Neuronal stem cell (in vitro differentiated cells): ENCODE measurements around the gene FAM111A.
A peak's percentile ranks its signal among the peaks of the same experiment; 100 is the strongest.
"Not testable (repeated sequence)": the region's sequence is repeated elsewhere in the genome, so short reads cannot be mapped to it uniquely, and the experiment has no call there.

Experiments used
- DNase-seq: peaks from one replicate; pipeline ENCODE4 v3.0.0-alpha.2; 2013; ENCODE audit warnings: low spot score
- H2AFZ ChIP-seq: one replicate; pipeline ENCODE4 v1.6.1; 2013; ENCODE audit warnings: mild to moderate bottlenecking, low read length, inconsistent platforms
- H2AK5ac ChIP-seq: 2 replicates; pipeline ENCODE4 v1.6.1; 2013; ENCODE audit warnings: low read depth, mild to moderate bottlenecking, inconsistent platforms, low read length, moderate library complexity, mixed read lengths
- H2BK120ac ChIP-seq: 2 replicates; pipeline ENCODE4 v1.6.1; 2013; ENCODE audit warnings: low read depth, mild to moderate bottlenecking, inconsistent platforms, low read length, moderate library complexity, mixed read lengths
- H2BK12ac ChIP-seq: one replicate; pipeline ENCODE4 v1.6.1; 2013; ENCODE audit warnings: low read length, inconsistent platforms
- H2BK15ac ChIP-seq: 2 replicates; pipeline ENCODE4 v1.6.1; 2013; ENCODE audit warnings: mild to moderate bottlenecking, low read length, inconsistent platforms, mixed read lengths
- H2BK5ac ChIP-seq: one replicate; pipeline ENCODE4 v1.6.1; 2013; ENCODE audit warnings: inconsistent platforms, mild to moderate bottlenecking, low read length, moderate library complexity
- H3K14ac ChIP-seq: one replicate; pipeline ENCODE4 v1.6.1; 2013; ENCODE audit warnings: low read length, inconsistent platforms
- H3K18ac ChIP-seq: 2 replicates; pipeline ENCODE4 v1.6.1; 2013; ENCODE audit warnings: low read length, inconsistent platforms
- H3K23ac ChIP-seq: 2 replicates; pipeline ENCODE4 v1.6.1; 2013; ENCODE audit warnings: low read depth, mild to moderate bottlenecking, mixed read lengths, low read length, inconsistent platforms; ENCODE audit not compliant: poor library complexity
- H3K27ac ChIP-seq: replicated peaks from 3 replicates; pipeline ENCODE4 v1.5.1; 2013; ENCODE audit warnings: low read length, inconsistent platforms
- H3K27me3 ChIP-seq, 3 experiments: 2 replicates each; pipeline ENCODE4 v1.6.1; 2013; ENCODE audit warnings: low read length in 3 of 3, mild to moderate bottlenecking in 2 of 3, inconsistent platforms in 1 of 3, low read depth in 1 of 3, mixed read lengths in 1 of 3, moderate library complexity in 1 of 3; ENCODE audit not compliant: control insufficient read depth in 3 of 3, insufficient read depth in 3 of 3
- H3K36me3 ChIP-seq, 2 donors: replicated peaks in 1 of 2; 2 replicates each; pipeline ENCODE4 v1.6.1; 2013; ENCODE audit warnings: low read length in 2 of 2; ENCODE audit not compliant: control insufficient read depth in 2 of 2, insufficient read depth in 2 of 2
- H3K4ac ChIP-seq: 2 replicates; pipeline ENCODE4 v1.6.1; 2013; ENCODE audit warnings: inconsistent platforms, mild to moderate bottlenecking, low read length, moderate library complexity
- H3K4me1 ChIP-seq, 2 donors: 1 replicate in 1 of 2; 2 replicates in 1 of 2; pipeline ENCODE4 v1.6.1; 2013; ENCODE audit warnings: low read length in 2 of 2, low read depth in 1 of 2; ENCODE audit not compliant: control insufficient read depth in 2 of 2, insufficient read depth in 1 of 2
- H3K4me2 ChIP-seq: one replicate; pipeline ENCODE4 v1.6.1; 2013; ENCODE audit warnings: mild to moderate bottlenecking, low read length, inconsistent platforms; ENCODE audit not compliant: insufficient read depth, poor library complexity, severe bottlenecking
- H3K4me3 ChIP-seq, 2 donors: 2 replicates each; pipeline ENCODE4 v1.5.1; 2013; ENCODE audit warnings: low read length in 2 of 2, mild to moderate bottlenecking in 2 of 2, inconsistent platforms in 1 of 2, moderate library complexity in 1 of 2
- H3K79me1 ChIP-seq: one replicate; pipeline ENCODE4 v1.6.1; 2013; ENCODE audit warnings: low read depth, mild to moderate bottlenecking, inconsistent platforms, low read length, moderate library complexity
- H3K9ac ChIP-seq: one replicate; pipeline ENCODE4 v1.6.1; 2013; ENCODE audit warnings: mild to moderate bottlenecking, low read depth, low read length, inconsistent platforms; ENCODE audit not compliant: poor library complexity
- H3K9me3 ChIP-seq, 2 donors: replicated peaks in 1 of 2; 2 replicates each; pipeline versions ENCODE3 to v1.6.1; 2013; ENCODE audit warnings: low read length in 2 of 2, mild to moderate bottlenecking in 2 of 2, inconsistent platforms in 1 of 2, low read depth in 1 of 2, mixed read lengths in 1 of 2, moderate library complexity in 1 of 2; ENCODE audit not compliant: control insufficient read depth in 2 of 2, insufficient read depth in 1 of 2
- H4K8ac ChIP-seq: one replicate; pipeline ENCODE4 v1.6.1; 2013; ENCODE audit warnings: low read depth, mild to moderate bottlenecking, inconsistent platforms, low read length, moderate library complexity
- H4K91ac ChIP-seq: one replicate; pipeline ENCODE4 v1.6.1; 2013; ENCODE audit warnings: low read length, low read depth, mild to moderate bottlenecking, inconsistent platforms; ENCODE audit not compliant: poor library complexity
- WGBS, 2 donors: extraction: QIAGEN DNeasy Blood & Tissue Kit; methylation state at CpG; one replicate each; pipeline ENCODE4 v1.1.7; 2013; ENCODE audit warnings: missing lambda C conversion rate in 2 of 2, mixed read lengths in 1 of 2; ENCODE audit not compliant: insufficient read length in 2 of 2, insufficient replicate concordance in 1 of 2; ENCODE audit errors: extremely low coverage in 2 of 2; 5-methylcytosine and 5-hydroxymethylcytosine counted together

Gene FAM111A

DNA sequence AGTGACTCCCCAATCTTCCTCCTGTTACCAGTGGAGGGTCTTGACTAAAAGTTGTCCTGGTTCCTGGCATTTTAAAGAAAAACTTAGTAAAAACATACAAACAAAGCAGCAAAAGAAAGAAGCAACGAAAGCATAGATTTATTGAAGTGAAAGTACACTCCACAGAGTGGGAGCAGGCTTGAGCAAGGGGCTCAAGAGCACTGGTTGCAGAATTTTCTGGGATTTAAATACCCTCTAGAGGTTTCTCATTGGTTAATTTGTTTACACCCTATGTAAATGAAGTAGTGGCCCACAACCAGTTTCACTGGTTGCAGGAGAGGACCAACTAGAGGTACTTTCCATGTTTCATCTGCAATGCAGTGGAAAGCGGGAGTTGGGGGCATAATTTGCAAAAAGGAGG lies 24.9 kb upstream of the FAM111A start:
- peaks cover 4% of the 10 kb centered on the region for H3K79me1 ChIP-seq
- WGBS, 2 donors = no CpG with 5 or more reads among the region's 2 CpGs
- peaks cover 21 to 97% of the 10 kb centered on the region in 2 donors for H3K36me3 ChIP-seq

GRCh38 chr11:59119826-59120225 lies 22.8 kb upstream of the FAM111A start:
- Histone ChIP-seq H3K14ac (no peak overlapping the region), H3K4me2 (no peak overlapping the region), H2AFZ (no peak overlapping the region), H3K4me1 (no peaks in the 10 kb centered on the region), H3K36me3 (peaks cover 20 to 97% of the 10 kb centered on the region in 2 donors), H3K4me3 (no peak overlapping the region), H3K18ac (no peak overlapping the region), H2BK12ac (no peak overlapping the region), H3K79me1 (peaks cover 2% of the 10 kb centered on the region), H2BK120ac (no peak overlapping the region), H2AK5ac (no peak overlapping the region), H2BK5ac (no peak overlapping the region), H4K8ac (no peak overlapping the region), H4K91ac (no peak overlapping the region), H2BK15ac (no peak overlapping the region), H3K23ac (no peak overlapping the region), H3K9me3 (peaks cover 19 to 56% of the 10 kb centered on the region in 2 donors), H3K27me3 (no peaks in the 10 kb centered on the region), H3K4ac (no peak overlapping the region), H3K27ac (no peak overlapping the region), H3K9ac (no peak overlapping the region)
- no peak for DNase-seq

More for the DNA sequence above, 24.9 kb upstream of the FAM111A start:
- no peak overlapping the region for H3K4me3 ChIP-seq
- H3K23ac ChIP-seq = no peak overlapping the region
- no peak overlapping the region for H3K27ac ChIP-seq
- H3K14ac ChIP-seq = no peak overlapping the region
- no peak overlapping the region for H3K4ac ChIP-seq
- no peak overlapping the region for H2BK120ac ChIP-seq
- no peak overlapping the region for H3K9ac ChIP-seq
- H2AFZ ChIP-seq = no peak overlapping the region
- no peak overlapping the region for H2BK5ac ChIP-seq
- no peak overlapping the region for H3K4me2 ChIP-seq
- no peak for DNase-seq
- peaks cover 14 to 43% of the 10 kb centered on the region in 2 donors for H3K9me3 ChIP-seq
- no peak overlapping the region for H4K8ac ChIP-seq
- no peak overlapping the region for H2BK12ac ChIP-seq
- no peak overlapping the region for H2AK5ac ChIP-seq
- H3K27me3 ChIP-seq = no peaks in the 10 kb centered on the region
- no peak overlapping the region for H3K18ac ChIP-seq
- H2BK15ac ChIP-seq = no peak overlapping the region
- no peak overlapping the region for H4K91ac ChIP-seq
- no peaks in the 10 kb centered on the region for H3K4me1 ChIP-seq

- peak; percentile 60 for DNase-seq
- H3K27me3 ChIP-seq = no peaks in the 10 kb centered on the region
- H3K4ac ChIP-seq = no peak overlapping the region
- no peak overlapping the region for H2BK15ac ChIP-seq
- no peak overlapping the region for H3K4me3 ChIP-seq
- H3K36me3 ChIP-seq = peaks cover 2 to 5% of the 10 kb centered on the region in 2 donors
- no peaks in the 10 kb centered on the region for H3K79me1 ChIP-seq
- H3K9me3 ChIP-seq = peaks cover 5 to 19% of the 10 kb centered on the region in 2 donors
- no peak overlapping the region for H4K91ac ChIP-seq
- H3K9ac ChIP-seq = no peak overlapping the region
- H3K4me1 ChIP-seq = no peaks in the 10 kb centered on the region
- no peak overlapping the region for H2BK12ac ChIP-seq
- H3K14ac ChIP-seq = no peak overlapping the region
- WGBS, 2 donors = no CpG with 5 or more reads among the region's 20 CpGs
- H2AFZ ChIP-seq = peak overlapping the region; percentile 58
- no peak overlapping the region for H3K18ac ChIP-seq
- no peak overlapping the region for H3K27ac ChIP-seq
- H2BK120ac ChIP-seq = no peak overlapping the region
- no peak overlapping the region for H2AK5ac ChIP-seq
- H3K4me2 ChIP-seq = peak overlapping the region; percentile 23
- no peak overlapping the region for H2BK5ac ChIP-seq
- no peak overlapping the region for H4K8ac ChIP-seq
- H3K23ac ChIP-seq = no peak overlapping the region
These were observed 6.8 kb upstream of the FAM111A start for GRCh38 chr11:59135648-59136461.

DNA sequence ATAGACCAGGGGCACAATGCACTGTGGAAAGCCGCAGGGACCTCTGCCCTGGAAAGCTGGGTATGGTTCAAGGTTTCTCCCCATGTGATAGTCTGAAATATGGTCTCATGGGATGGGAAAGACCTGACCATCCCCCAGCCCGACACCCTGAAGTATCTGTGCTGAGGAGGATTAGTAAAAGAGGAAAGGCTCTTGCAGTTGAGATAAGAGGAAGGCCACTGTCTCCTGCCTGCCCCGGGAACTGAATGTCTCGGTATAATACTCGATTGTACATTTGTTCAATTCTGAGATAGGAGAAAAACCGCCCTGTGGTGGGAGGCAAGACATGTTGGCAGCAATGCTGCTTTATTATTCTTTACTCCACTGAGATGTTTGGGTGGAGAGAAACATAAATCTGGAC lies 6.1 kb upstream of the FAM111A start:
- WGBS, 2 donors = no CpG with 5 or more reads among the region's 6 CpGs
- H3K4me2 ChIP-seq, H3K27me3 ChIP-seq, H3K27ac ChIP-seq, H2BK5ac ChIP-seq, H3K4me3 ChIP-seq, H3K9ac ChIP-seq, H3K18ac ChIP-seq, H2BK15ac ChIP-seq, H4K91ac ChIP-seq, DNase-seq, H2AK5ac ChIP-seq, H3K4ac ChIP-seq, H3K36me3 ChIP-seq, H3K23ac ChIP-seq, H4K8ac ChIP-seq, H3K14ac ChIP-seq, H3K4me1 ChIP-seq, H3K79me1 ChIP-seq, H2BK120ac ChIP-seq, H2BK12ac ChIP-seq: not testable (repeated sequence)
- H2AFZ ChIP-seq = peak overlapping the region; percentile 58
- H3K9me3 ChIP-seq = peaks cover 5 to 12% of the 10 kb centered on the region in 2 donors
